Measurements from ENCODE around the gene BOC.

GRCh38 chr3:113271594-113272384 lies 60.4 kb downstream of the BOC start:
- no peak for TF ChIP-seq POLR2AphosphoS5 (IDR thresholded peaks at IDR 0.05)
- no peak for TF ChIP-seq REST (IDR thresholded peaks at IDR 0.05; ENCODE audit: borderline replicate concordance)
- no peak for TF ChIP-seq TAF1 (IDR thresholded peaks at IDR 0.05; ENCODE audit: low read depth)

All from neural cell (in vitro differentiated cells).